Activated CD4-positive, alpha-beta T cell treated with anti-CD3 and anti-CD28 coated beads, Interleukin-2, amount 10 ng/mL, durations not matched to agents 24 days and 14 days (primary cell): ENCODE results near the gene VAMP7. TPM values are rescaled to one million over a fixed set of nuclear protein-coding genes. Genes with fewer than 3 reads are reported as not detected.
"Not testable (repeated sequence)": the region's sequence is repeated elsewhere in the genome, so short reads cannot be mapped to it uniquely, and the experiment has no call there.

Experiments used
- DNase-seq: peaks from one replicate; pipeline ENCODE4 v3.0.0; 2022
- H3K27ac Mint-ChIP-seq: one replicate; pipeline ENCODE4 v1.8.0; 2022; ENCODE audit warnings: mild to moderate bottlenecking, mixed read lengths
- H3K27me3 Mint-ChIP-seq: one replicate; pipeline ENCODE4 v1.8.0; 2022; ENCODE audit warnings: mixed read lengths
- H3K36me3 Mint-ChIP-seq: one replicate; pipeline ENCODE4 v1.8.0; 2022; ENCODE audit warnings: low read depth, mild to moderate bottlenecking, mixed read lengths
- H3K4me1 Mint-ChIP-seq: one replicate; pipeline ENCODE4 v1.8.0; 2021; ENCODE audit warnings: mixed read lengths
- H3K4me3 Mint-ChIP-seq: one replicate; pipeline ENCODE4 v1.8.0; 2022; ENCODE audit warnings: mild to moderate bottlenecking, moderate library complexity, mixed read lengths
- H3K9me3 Mint-ChIP-seq: one replicate; pipeline ENCODE4 v1.8.0; 2021; ENCODE audit warnings: mixed read lengths
- intact Hi-C: fragments of 100-400 bp; cut with micrococcal nuclease; formaldehyde crosslinking; loops from one replicate; pipeline ENCODE4 v1.15.1; 2023
- total RNA-seq: library from RNA; stranded (reverse); gene quantifications from 2 replicates; pipeline ENCODE4 v1.2.3, GENCODE V29; 2022

VAMP7 gene
- total RNA-seq, 1 donor from 2014 or later, result 28.7 TPM

- intact Hi-C loops, H3K4me3 Mint-ChIP-seq, DNase-seq, H3K36me3 Mint-ChIP-seq, H3K27me3 Mint-ChIP-seq, H3K9me3 Mint-ChIP-seq, H3K27ac Mint-ChIP-seq, H3K4me1 Mint-ChIP-seq: not testable (repeated sequence)
These were observed 105.8 kb downstream of the VAMP7 start for GRCh38 chrX:155986995-155987394.

GRCh38 chrX:155988859-155989258 is 107.7 kb downstream of the VAMP7 start:
- H3K9me3 Mint-ChIP-seq, result peaks cover 9% of the 10 kb centered on the region
- no peaks in the 10 kb centered on the region for H3K36me3 Mint-ChIP-seq

More at GRCh38 chrX:155988859-155989258, 107.7 kb downstream of the VAMP7 start:
- no peaks in the 10 kb centered on the region for H3K4me1 Mint-ChIP-seq
- H3K4me3 Mint-ChIP-seq, result no peak overlapping the region
- no peaks in the 10 kb centered on the region for H3K27me3 Mint-ChIP-seq
- H3K27ac Mint-ChIP-seq, result no peak overlapping the region
- intact Hi-C loops, result no loop called here
- no peak for DNase-seq

Other genes with a start within 250 kb of the VAMP7 start
- gene IL9R, start 116.4 kb downstream of the VAMP7 start, total RNA-seq, result 8.5 and 8.7 TPM in 2 replicates